Gastrocnemius medialis (tissue), 4 donors: ENCODE data around the gene LRMDA. TPM values are rescaled to one million over a fixed set of nuclear protein-coding genes. Genes with fewer than 3 reads are reported as not detected.
A peak's percentile ranks its signal among the peaks of the same experiment; 100 is the strongest.

Source experiments
- ATAC-seq, 2 donors: fragments of 150-250 bp; one replicate each; pipeline ENCODE4 v1.9.1; 2016
- DNase-seq, 2 donors: peaks; one replicate each; pipeline ENCODE4 v3.0.0-alpha.2; 2019
- H3K27ac ChIP-seq, 4 donors: fragments of 200-600 bp; sonication (generic); 1 replicate in 1 of 4; 2 replicates in 3 of 4; pipeline ENCODE4 v1.5.1; 2016 to 2018; ENCODE audit warnings: mild to moderate bottlenecking in 2 of 4, moderate library complexity in 1 of 4
- H3K27me3 ChIP-seq, 3 donors: fragments of 200-600 bp; sonication (generic) in 2 of 3; 1 replicate in 1 of 3; 2 replicates in 2 of 3; pipeline versions ENCODE4 v1.5.1 to v1.6.0; 2016 to 2019; ENCODE audit warnings: mild to moderate bottlenecking in 1 of 3, moderate library complexity in 1 of 3
- H3K36me3 ChIP-seq, 2 donors: fragments of 200-600 bp; sonication (generic) in 1 of 2; one replicate each; pipeline ENCODE4 v1.5.1; 2017 to 2018
- H3K4me1 ChIP-seq, 2 donors: fragments of 200-600 bp; sonication (generic) in 1 of 2; one replicate each; pipeline ENCODE4 v1.5.1; 2016 to 2017; ENCODE audit warnings: mild to moderate bottlenecking in 2 of 2
- H3K4me3 ChIP-seq, 4 donors: fragments of 200-600 bp; sonication (generic) in 3 of 4; 1 replicate in 1 of 4; 2 replicates in 3 of 4; pipeline ENCODE4 v1.5.1; 2016 to 2019; ENCODE audit warnings: mild to moderate bottlenecking in 2 of 4
- H3K9me3 ChIP-seq, 3 donors: fragments of 200-600 bp; sonication (generic) in 2 of 3; 1 replicate in 1 of 3; 2 replicates in 2 of 3; pipeline ENCODE4 v1.5.1; 2016 to 2019
- POLR2A ChIP-seq, 2 donors: fragments of 450-650 bp; IDR thresholded peaks; one replicate each; pipeline ENCODE4 v1.6.1; 2017; ENCODE audit warnings: antibody characterized with exemption in 2 of 2, mild to moderate bottlenecking in 2 of 2, moderate library complexity in 2 of 2
- in situ Hi-C, 4 donors: fragments of 200-750 bp; cut with MboI; loops; one replicate each; pipeline versions ENCODE4 v1.15.0 to v1.8.0; 2017; ENCODE audit warnings: low sequenced_read_pairs in 4 of 4
- intact Hi-C: fragments of 100-400 bp; cut with DNase I; formaldehyde crosslinking; loops from one replicate; pipeline ENCODE4 v1.15.1; 2023; ENCODE audit warnings: low total_unique reads
- total RNA-seq, 4 donors: library from RNA; depleted of rRNA; stranded (reverse); fragments of >200 nt; gene quantifications; one replicate each; pipeline versions ENCODE4 v1.1.0 to v1.2.3, GENCODE V29; 2016
- TF ChIP-seq, protein P1 (sequence below), 5 experiments: fragments of 450-650 bp in 3 of 5; fragments of 200-600 bp in 2 of 5; sonication (generic) in 2 of 5; IDR thresholded peaks in 4 of 5; conservative IDR thresholded peaks in 1 of 5; 1 replicate in 4 of 5; 2 replicates in 1 of 5; pipeline ENCODE4 v1.5.1; 2016 to 2019; ENCODE audit warnings: antibody characterized with exemption in 5 of 5, mild to moderate bottlenecking in 3 of 5, moderate library complexity in 3 of 5

LRMDA gene
- total RNA-seq, 4 donors from 2014 or later, result 0.80 to 4.5 (median 1.4) TPM

GRCh38 chr10:75801121-75801520 lies 369.7 kb downstream of the LRMDA start:
- no peak overlapping the region for H3K27ac ChIP-seq
- ATAC-seq (no peak), DNase-seq (no peak)
- no peak for TF ChIP-seq POLR2A (IDR thresholded peaks at IDR 0.05)
- TF ChIP-seq, protein P1, sequence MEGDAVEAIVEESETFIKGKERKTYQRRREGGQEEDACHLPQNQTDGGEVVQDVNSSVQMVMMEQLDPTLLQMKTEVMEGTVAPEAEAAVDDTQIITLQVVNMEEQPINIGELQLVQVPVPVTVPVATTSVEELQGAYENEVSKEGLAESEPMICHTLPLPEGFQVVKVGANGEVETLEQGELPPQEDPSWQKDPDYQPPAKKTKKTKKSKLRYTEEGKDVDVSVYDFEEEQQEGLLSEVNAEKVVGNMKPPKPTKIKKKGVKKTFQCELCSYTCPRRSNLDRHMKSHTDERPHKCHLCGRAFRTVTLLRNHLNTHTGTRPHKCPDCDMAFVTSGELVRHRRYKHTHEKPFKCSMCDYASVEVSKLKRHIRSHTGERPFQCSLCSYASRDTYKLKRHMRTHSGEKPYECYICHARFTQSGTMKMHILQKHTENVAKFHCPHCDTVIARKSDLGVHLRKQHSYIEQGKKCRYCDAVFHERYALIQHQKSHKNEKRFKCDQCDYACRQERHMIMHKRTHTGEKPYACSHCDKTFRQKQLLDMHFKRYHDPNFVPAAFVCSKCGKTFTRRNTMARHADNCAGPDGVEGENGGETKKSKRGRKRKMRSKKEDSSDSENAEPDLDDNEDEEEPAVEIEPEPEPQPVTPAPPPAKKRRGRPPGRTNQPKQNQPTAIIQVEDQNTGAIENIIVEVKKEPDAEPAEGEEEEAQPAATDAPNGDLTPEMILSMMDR (IDR thresholded peaks at IDR 0.05 in 4 of 5, conservative IDR thresholded peaks at IDR 0.05 in 1 of 5), result no peak
- in situ Hi-C loops, result no loop called here
- no peaks in the 10 kb centered on the region for H3K27me3 ChIP-seq
- no peak overlapping the region for H3K4me3 ChIP-seq
- no peaks in the 10 kb centered on the region for H3K36me3 ChIP-seq
- intact Hi-C loops, result no loop called here
- no peaks in the 10 kb centered on the region for H3K4me1 ChIP-seq
- no peaks in the 10 kb centered on the region for H3K9me3 ChIP-seq

- no peaks in the 10 kb centered on the region for H3K27me3 ChIP-seq
- ATAC-seq (no peak), DNase-seq (no peak)
- no peak for TF ChIP-seq POLR2A (IDR thresholded peaks at IDR 0.05)
- TF ChIP-seq, protein P1 (IDR thresholded peaks at IDR 0.05 in 4 of 5, conservative IDR thresholded peaks at IDR 0.05 in 1 of 5), result no peak
- H3K4me1 ChIP-seq, result no peaks in the 10 kb centered on the region
- intact Hi-C loops, result no loop called here
- H3K9me3 ChIP-seq, result no peaks in the 10 kb centered on the region
- no peak overlapping the region for H3K27ac ChIP-seq
- H3K4me3 ChIP-seq, result no peak overlapping the region
- no peaks in the 10 kb centered on the region for H3K36me3 ChIP-seq
- in situ Hi-C loops, result no loop called here
Observed at GRCh38 chr10:75801661-75802060, 370.2 kb downstream of the LRMDA start.

DNA sequence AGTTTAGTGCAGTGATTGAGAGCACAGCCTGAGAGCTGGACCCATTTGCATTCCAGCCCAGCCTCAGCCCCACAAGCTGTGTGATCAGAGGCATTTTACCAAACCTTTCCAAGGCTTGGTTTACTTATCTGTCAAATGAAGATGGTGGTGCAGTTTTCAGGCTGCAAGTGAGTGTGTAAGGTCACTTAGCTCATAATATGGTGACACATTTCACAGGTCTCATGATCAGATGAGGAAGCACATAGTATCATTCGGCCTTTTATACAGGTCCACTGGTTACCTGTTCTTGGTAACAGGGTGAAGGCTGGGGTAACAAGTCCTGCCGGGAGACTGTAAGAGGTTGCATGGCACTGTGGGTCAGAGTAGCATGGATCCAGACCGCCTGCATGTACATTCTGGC lies 371.7 kb downstream of the LRMDA start:
- DNase-seq (no peak), ATAC-seq (no peak)
- intact Hi-C loops, result no loop called here
- no peak overlapping the region for H3K4me3 ChIP-seq
- no peaks in the 10 kb centered on the region for H3K36me3 ChIP-seq
- TF ChIP-seq, protein P1 (IDR thresholded peaks at IDR 0.05 in 4 of 5, conservative IDR thresholded peaks at IDR 0.05 in 1 of 5), result no peak
- no peak for TF ChIP-seq POLR2A (IDR thresholded peaks at IDR 0.05)
- in situ Hi-C loops, result no loop called here
- H3K9me3 ChIP-seq, result no peaks in the 10 kb centered on the region
- no peak overlapping the region for H3K27ac ChIP-seq
- no peaks in the 10 kb centered on the region for H3K27me3 ChIP-seq
- no peaks in the 10 kb centered on the region for H3K4me1 ChIP-seq

DNA sequence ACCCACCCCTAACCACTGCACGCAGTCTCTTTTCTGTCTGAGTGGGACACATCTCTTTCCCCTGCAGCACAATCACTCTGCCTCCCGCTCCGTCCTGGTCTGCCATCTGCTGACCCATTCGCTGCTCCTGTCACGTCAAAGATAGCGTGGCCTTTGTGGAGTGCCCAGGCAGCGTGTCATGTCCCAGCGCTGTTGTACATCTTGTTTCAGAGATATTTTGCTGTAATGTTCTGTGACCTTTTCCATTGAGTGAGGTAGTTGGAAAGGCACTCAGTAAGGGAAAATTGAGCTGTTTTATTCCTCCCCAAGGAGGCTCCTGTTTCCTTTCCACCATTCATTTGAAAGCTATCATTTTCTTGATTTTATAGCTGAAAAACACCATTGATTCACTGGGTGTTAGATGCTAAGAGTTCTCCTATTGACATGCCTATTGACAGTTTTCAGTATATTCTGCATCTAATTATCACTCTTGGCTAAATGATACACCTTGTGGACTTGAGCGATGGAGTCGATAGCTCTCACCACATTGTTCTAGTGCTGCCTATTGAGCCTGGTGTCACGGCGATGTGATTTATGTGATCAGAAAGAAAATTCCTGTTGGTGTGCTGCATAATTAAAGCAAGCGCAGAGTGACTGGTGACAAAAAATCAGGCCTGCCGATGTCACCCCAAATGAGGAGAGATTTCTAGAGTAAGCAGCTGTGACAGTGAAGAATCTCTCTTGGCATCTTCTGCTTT lies 372.6 kb downstream of the LRMDA start:
- no peaks in the 10 kb centered on the region for H3K4me1 ChIP-seq
- H3K27me3 ChIP-seq, result no peaks in the 10 kb centered on the region
- H3K27ac ChIP-seq, result no peak overlapping the region
- in situ Hi-C loops, result no loop called here
- TF ChIP-seq POLR2A (IDR thresholded peaks at IDR 0.05), result no peak
- TF ChIP-seq, protein P1 (IDR thresholded peaks at IDR 0.05 in 4 of 5, conservative IDR thresholded peaks at IDR 0.05 in 1 of 5), result no peak
- ATAC-seq (peak; percentile 52 to 66), DNase-seq (peak; percentile 5 to 59)
- H3K36me3 ChIP-seq, result no peaks in the 10 kb centered on the region
- no peak overlapping the region for H3K4me3 ChIP-seq
- intact Hi-C loops, result no loop called here
- H3K9me3 ChIP-seq, result no peaks in the 10 kb centered on the region

- in situ Hi-C loops, result no loop called here
- TF ChIP-seq, protein P1 (IDR thresholded peaks at IDR 0.05 in 4 of 5, conservative IDR thresholded peaks at IDR 0.05 in 1 of 5), result no peak
- no peak for TF ChIP-seq POLR2A (IDR thresholded peaks at IDR 0.05)
Observed at GRCh38 chr10:75806186-75806585, 374.8 kb downstream of the LRMDA start.

More at GRCh38 chr10:75806186-75806585, 374.8 kb downstream of the LRMDA start:
- Histone ChIP-seq H3K9me3 (no peaks in the 10 kb centered on the region), H3K4me3 (no peak overlapping the region), H3K27ac (no peak overlapping the region), H3K27me3 (no peaks in the 10 kb centered on the region), H3K4me1 (no peaks in the 10 kb centered on the region), H3K36me3 (no peaks in the 10 kb centered on the region)
- ATAC-seq (no peak), DNase-seq (no peak)
- intact Hi-C loops, result no loop called here
